A673 (cell line): ENCODE data around the gene KCNMB3. TPM values are rescaled to one million over a fixed set of nuclear protein-coding genes. Genes with fewer than 3 reads are reported as not detected.

Source experiments
- BruUV-seq: library from RNA; stranded (reverse); fragments of 400-500 nt; replicated peaks from 2 replicates; lab custom pipeline; 2021; lab: Mats Ljungman, UMichigan
- CTCF ChIA-PET: fragments of 300-600 bp; sonication (Branson Sonifier 250); formaldehyde crosslinking; loops from one replicate; lab custom pipeline; 2022; ENCODE audit warnings: antibody characterized with exemption; lab: Charles Lee
- POLR2A ChIA-PET: fragments of 300-600 bp; sonication (Branson Sonifier 250); formaldehyde crosslinking; loops from one replicate; lab custom pipeline; 2022; ENCODE audit warnings: antibody characterized with exemption; ENCODE audit not compliant: low non-redundant PET; lab: Charles Lee
- DNase-seq: peaks from one replicate; pipeline ENCODE4 v3.0.0-alpha.2; 2015; ENCODE audit warnings: low spot score
- H3K27ac ChIP-seq: fragments of 200-600 bp; sonication (generic); 2 replicates; pipeline ENCODE4 v1.5.1; 2016; ENCODE audit warnings: mixed run types, low read depth, mild to moderate bottlenecking, mixed read lengths, antibody characterized with exemption, low read length; ENCODE audit not compliant: poor library complexity, severe bottlenecking
- H3K27me3 ChIP-seq: fragments of 200-600 bp; sonication (generic); replicated peaks from 2 replicates; pipeline ENCODE4 v1.6.1; 2017; ENCODE audit warnings: mixed run types, low read depth, mild to moderate bottlenecking, mixed read lengths, antibody characterized with exemption, low read length; ENCODE audit not compliant: insufficient read depth, poor library complexity
- H3K36me3 ChIP-seq: fragments of 200-600 bp; sonication (generic); 2 replicates; pipeline ENCODE4 v1.6.1; 2016; ENCODE audit warnings: mixed run types, mild to moderate bottlenecking, mixed read lengths, antibody characterized with exemption, low read length; ENCODE audit not compliant: insufficient read depth, poor library complexity, severe bottlenecking
- H3K4me1 ChIP-seq: fragments of 200-600 bp; sonication (generic); 2 replicates; pipeline ENCODE4 v1.6.1; 2017; ENCODE audit warnings: mixed run types, mild to moderate bottlenecking, mixed read lengths, antibody characterized with exemption, low read length; ENCODE audit not compliant: insufficient read depth, poor library complexity, severe bottlenecking
- H3K4me3 ChIP-seq: fragments of 200-600 bp; sonication (generic); 2 replicates; pipeline ENCODE4 v1.5.1; 2016; ENCODE audit warnings: low read depth, mixed run types, mild to moderate bottlenecking, mixed read lengths, low read length; ENCODE audit not compliant: poor library complexity, severe bottlenecking
- H3K9me3 ChIP-seq: fragments of 200-600 bp; sonication (generic); 2 replicates; pipeline ENCODE4 v1.6.1; 2016; ENCODE audit warnings: mixed run types, low read depth, mild to moderate bottlenecking, mixed read lengths, antibody characterized with exemption, low read length; ENCODE audit not compliant: poor library complexity, severe bottlenecking
- CTCF ChIP-seq: fragments of 300-800, 200-600 bp; sonication (generic); conservative IDR thresholded peaks from 2 replicates; pipeline ENCODE4 v1.5.1; 2017; ENCODE audit warnings: low read depth, mild to moderate bottlenecking, antibody characterized with exemption, low read length, moderate library complexity, mixed read lengths
- EZH2 ChIP-seq: fragments of 200-600 bp; sonication (generic); IDR thresholded peaks from 2 replicates; pipeline ENCODE4 v1.6.1; 2017; ENCODE audit warnings: borderline replicate concordance, low read depth, mild to moderate bottlenecking, mixed read lengths, antibody characterized with exemption, low read length; ENCODE audit not compliant: poor library complexity, severe bottlenecking
- intact Hi-C: fragments of 100-400 bp; cut with micrococcal nuclease; formaldehyde crosslinking; loops from one replicate; pipeline ENCODE4 v1.10.0; 2022; ENCODE audit not compliant: unreplicated experiment
- total RNA-seq: library from RNA; stranded (reverse); gene quantifications from 2 replicates; pipeline ENCODE4 v1.2.3, GENCODE V29; 2021

Gene KCNMB3
- total RNA-seq, 1 experiment from 2014 or later, result 4.3 TPM

GRCh38 chr3:179288845-179289244 lies 37.9 kb upstream of the KCNMB3 start:
- TF ChIP-seq EZH2, result no peak
- TF ChIP-seq CTCF, result no peak
- H3K36me3 ChIP-seq, result no peaks in the 10 kb centered on the region
- DNase-seq, result no peak
- no peaks in the 10 kb centered on the region for H3K4me1 ChIP-seq
- H3K27ac ChIP-seq, result no peak overlapping the region
- H3K9me3 ChIP-seq, result no peaks in the 10 kb centered on the region
- intact Hi-C loops, result no loop called here
- ChIA-PET CTCF (no interaction called here), POLR2A (no interaction called here)
- H3K27me3 ChIP-seq, result no peaks in the 10 kb centered on the region
- no peak overlapping the region for H3K4me3 ChIP-seq
- BruUV-seq, result no TSS peak

GRCh38 chr3:179286331-179286730 lies 35.4 kb upstream of the KCNMB3 start:
- Histone ChIP-seq H3K36me3 (no peaks in the 10 kb centered on the region), H3K4me3 (no peak overlapping the region), H3K27me3 (no peaks in the 10 kb centered on the region), H3K27ac (no peak overlapping the region), H3K9me3 (no peaks in the 10 kb centered on the region), H3K4me1 (no peaks in the 10 kb centered on the region)
- no peak for DNase-seq
- intact Hi-C loops, result no loop called here
- no peak for TF ChIP-seq CTCF
- ChIA-PET POLR2A (no interaction called here), CTCF (no interaction called here)
- no TSS peak for BruUV-seq

- no peak for DNase-seq
- ChIA-PET POLR2A (no interaction called here), CTCF (no interaction called here)
- intact Hi-C loops, result no loop called here
- no TSS peak for BruUV-seq
- no peak overlapping the region for H3K4me3 ChIP-seq
- no peaks in the 10 kb centered on the region for H3K36me3 ChIP-seq
- no peaks in the 10 kb centered on the region for H3K4me1 ChIP-seq
- TF ChIP-seq EZH2, result no peak
- TF ChIP-seq CTCF, result no peak
- no peaks in the 10 kb centered on the region for H3K27me3 ChIP-seq
- H3K9me3 ChIP-seq, result no peaks in the 10 kb centered on the region
- H3K27ac ChIP-seq, result no peak overlapping the region
These were observed 30.9 kb upstream of the KCNMB3 start for GRCh38 chr3:179281825-179282224.
